Panc1 (cell line): ENCODE data around the gene SLC22A15. TPM values are rescaled to one million over a fixed set of nuclear protein-coding genes. Genes with fewer than 3 reads are reported as not detected.

Experiments used
- ATAC-seq: fragments of 200-7000 bp; cut with Tn5 transposase; 2 replicates; pipeline ENCODE4 v1.9.1; 2020; ENCODE audit warnings: mild to moderate bottlenecking, moderate library complexity
- BruUV-seq: library from RNA; stranded (reverse); fragments of 400-500 nt; replicated peaks from 2 replicates; lab custom pipeline; 2021; lab: Mats Ljungman, UMichigan
- CTCF ChIA-PET: fragments of 300-600 bp; sonication (Branson Sonifier 250); formaldehyde crosslinking; loops from one replicate; lab custom pipeline; 2022; ENCODE audit warnings: antibody characterized with exemption; lab: Charles Lee
- POLR2A ChIA-PET: fragments of 300-600 bp; sonication (Branson Sonifier 250); formaldehyde crosslinking; loops from one replicate; lab custom pipeline; 2022; ENCODE audit warnings: antibody characterized with exemption; lab: Charles Lee
- DNase-seq: peaks from one replicate; pipeline ENCODE4 v3.0.0-alpha.2; 2010; ENCODE audit warnings: low read depth, low spot score
- H3K27ac ChIP-seq: 2 replicates; pipeline ENCODE4 v1.5.1; 2011; ENCODE audit warnings: mild to moderate bottlenecking, low read length, inconsistent platforms
- H3K27me3 ChIP-seq: fragments of 200-500 bp; sonication (Bioruptor generic); 2 replicates; pipeline ENCODE4 v1.6.0; 2014; ENCODE audit warnings: low read length, inconsistent platforms; ENCODE audit not compliant: control insufficient read depth, insufficient read depth
- H3K36me3 ChIP-seq: fragments of 200-500 bp; sonication (Bioruptor generic); 2 replicates; pipeline ENCODE4 v1.5.1; 2014; ENCODE audit warnings: inconsistent platforms, mild to moderate bottlenecking, low read length, moderate library complexity; ENCODE audit not compliant: control insufficient read depth, insufficient read depth
- H3K4me1 ChIP-seq: 2 replicates; pipeline ENCODE4 v1.5.1; 2011; ENCODE audit warnings: inconsistent platforms, mild to moderate bottlenecking, low read length, moderate library complexity; ENCODE audit not compliant: control insufficient read depth, insufficient read depth
- H3K4me3 ChIP-seq, 2 experiments: 2 replicates each; pipeline ENCODE4 v1.5.1; 2011 to 2012; ENCODE audit warnings: low read depth in 2 of 2, low read length in 2 of 2, mild to moderate bottlenecking in 2 of 2, inconsistent platforms in 1 of 2, moderate library complexity in 1 of 2
- H3K9me3 ChIP-seq: fragments of 200-500 bp; sonication (Bioruptor generic); 2 replicates; pipeline ENCODE4 v1.5.1; 2014; ENCODE audit warnings: low read depth, mild to moderate bottlenecking, inconsistent platforms, low read length, moderate library complexity; ENCODE audit not compliant: control insufficient read depth, insufficient read depth
- CTCF ChIP-seq: fragments of 450-650 bp; IDR thresholded peaks from 2 replicates; pipeline ENCODE4 v1.5.1; 2017; ENCODE audit warnings: mild to moderate bottlenecking
- POLR2AphosphoS5 ChIP-seq: IDR thresholded peaks from 2 replicates; pipeline ENCODE4 v1.6.1; 2012; ENCODE audit warnings: mild to moderate bottlenecking, low read depth, low read length, moderate library complexity
- REST ChIP-seq, 2 experiments: IDR thresholded peaks; 2 replicates each; pipeline ENCODE4 v1.6.1; 2011 to 2012; ENCODE audit warnings: low read depth in 2 of 2, control low read depth in 1 of 2, low read length in 1 of 2, mild to moderate bottlenecking in 1 of 2, moderate library complexity in 1 of 2; ENCODE audit not compliant: insufficient read depth in 1 of 2
- SIN3A ChIP-seq: IDR thresholded peaks from 2 replicates; pipeline ENCODE4 v1.6.1; 2012; ENCODE audit warnings: low read depth, mild to moderate bottlenecking, low read length, moderate library complexity, borderline replicate concordance; ENCODE audit not compliant: insufficient read depth
- TCF7L2 ChIP-seq: IDR thresholded peaks from 2 replicates; pipeline ENCODE4 v1.6.1; 2011; ENCODE audit warnings: mild to moderate bottlenecking, low read depth, low read length, inconsistent platforms
- in situ Hi-C: cut with HindIII; loops from 2 replicates; pipeline ENCODE4 v1.10.0; 2016; ENCODE audit warnings: low sequenced_read_pairs, low pct_unique_long_range_greater_than_20kb
- intact Hi-C: fragments of 100-400 bp; cut with micrococcal nuclease; formaldehyde crosslinking; loops from one replicate; pipeline ENCODE4 v1.10.0; 2022; ENCODE audit not compliant: unreplicated experiment
- total RNA-seq: library from RNA; stranded (reverse); gene quantifications from one replicate; pipeline ENCODE4 v1.2.1, GENCODE V29; 2021; ENCODE audit not compliant: unreplicated experiment

Gene SLC22A15
- total RNA-seq, 1 experiment from 2014 or later = 0.21 TPM

- Histone ChIP-seq H3K4me3 (no peak overlapping the region), H3K4me1 (no peaks in the 10 kb centered on the region), H3K27ac (no peak overlapping the region), H3K9me3 (no peaks in the 10 kb centered on the region), H3K27me3 (no peaks in the 10 kb centered on the region), H3K36me3 (no peaks in the 10 kb centered on the region)
- intact Hi-C loops = no loop called here
- no TSS peak for BruUV-seq
- TF ChIP-seq REST (IDR thresholded peaks at IDR 0.05; ENCODE audit: insufficient read depth in 1 of 2, low read depth in 2 of 2, low read length in 1 of 2) (no peak), CTCF (no peak), TCF7L2 (no peak), SIN3A (no peak), POLR2AphosphoS5 (no peak)
- POLR2A ChIA-PET = no interaction called here
- in situ Hi-C loops = no loop called here
- CTCF ChIA-PET = no interaction called here
- DNase-seq (no peak), ATAC-seq (no peak)
Observed at GRCh38 chr1:116099919-116100318, 123.6 kb downstream of the SLC22A15 start.

GRCh38 chr1:116104667-116105066, 128.4 kb downstream of the SLC22A15 start:
- BruUV-seq = no TSS peak
- no peak for ATAC-seq
- H3K27me3 ChIP-seq = no peaks in the 10 kb centered on the region
- intact Hi-C loops = no loop called here
- TF ChIP-seq REST (IDR thresholded peaks at IDR 0.05; ENCODE audit: insufficient read depth in 1 of 2, low read depth in 2 of 2, low read length in 1 of 2) = no peak
- H3K9me3 ChIP-seq = no peaks in the 10 kb centered on the region
- in situ Hi-C loops = no loop called here
- H3K27ac ChIP-seq = no peak overlapping the region
- DNase-seq = no peak
- H3K4me3 ChIP-seq = no peak overlapping the region
- CTCF ChIA-PET = no interaction called here
- POLR2A ChIA-PET = no interaction called here
- no peaks in the 10 kb centered on the region for H3K36me3 ChIP-seq
- H3K4me1 ChIP-seq = no peaks in the 10 kb centered on the region
